Measurements from ENCODE around the gene RSL1D1.

DNA sequence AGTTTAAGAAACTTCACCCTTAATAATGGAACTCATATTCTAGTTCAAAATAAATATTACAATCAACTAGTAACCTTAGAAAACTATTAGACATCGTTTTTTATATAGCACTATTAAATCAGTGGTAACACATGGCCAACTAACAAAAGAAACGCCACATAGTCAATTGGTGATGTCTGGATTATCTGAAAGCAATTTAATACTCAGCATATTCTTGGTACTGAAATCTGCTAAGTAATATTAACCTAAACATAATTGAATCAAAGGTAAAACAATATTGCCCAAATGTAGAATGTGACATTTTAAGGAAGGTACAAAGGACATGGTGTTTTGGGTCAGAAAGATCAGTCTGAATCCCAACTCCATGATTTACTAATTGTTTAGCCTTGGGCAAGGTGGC lies 11.1 kb upstream of the RSL1D1 start:
- TF ChIP-seq, protein P1, sequence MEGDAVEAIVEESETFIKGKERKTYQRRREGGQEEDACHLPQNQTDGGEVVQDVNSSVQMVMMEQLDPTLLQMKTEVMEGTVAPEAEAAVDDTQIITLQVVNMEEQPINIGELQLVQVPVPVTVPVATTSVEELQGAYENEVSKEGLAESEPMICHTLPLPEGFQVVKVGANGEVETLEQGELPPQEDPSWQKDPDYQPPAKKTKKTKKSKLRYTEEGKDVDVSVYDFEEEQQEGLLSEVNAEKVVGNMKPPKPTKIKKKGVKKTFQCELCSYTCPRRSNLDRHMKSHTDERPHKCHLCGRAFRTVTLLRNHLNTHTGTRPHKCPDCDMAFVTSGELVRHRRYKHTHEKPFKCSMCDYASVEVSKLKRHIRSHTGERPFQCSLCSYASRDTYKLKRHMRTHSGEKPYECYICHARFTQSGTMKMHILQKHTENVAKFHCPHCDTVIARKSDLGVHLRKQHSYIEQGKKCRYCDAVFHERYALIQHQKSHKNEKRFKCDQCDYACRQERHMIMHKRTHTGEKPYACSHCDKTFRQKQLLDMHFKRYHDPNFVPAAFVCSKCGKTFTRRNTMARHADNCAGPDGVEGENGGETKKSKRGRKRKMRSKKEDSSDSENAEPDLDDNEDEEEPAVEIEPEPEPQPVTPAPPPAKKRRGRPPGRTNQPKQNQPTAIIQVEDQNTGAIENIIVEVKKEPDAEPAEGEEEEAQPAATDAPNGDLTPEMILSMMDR (IDR thresholded peaks at IDR 0.05) = no peak
- TF ChIP-seq RAD21 (IDR thresholded peaks at IDR 0.05; ENCODE audit: low read length) = no peak
